ENCODE results near the gene SECTM1. TPM values are rescaled to one million over a fixed set of nuclear protein-coding genes. Genes with fewer than 3 reads are reported as not detected.
A peak's percentile ranks its signal among the peaks of the same experiment; 100 is the strongest.

The SECTM1 gene
- total and polyA plus RNA-seq, 9 of the 15 experiments (the other 6 are each of a cell fraction or from before 2014, with no cell fraction given), result 0.11 to 0.46 (median 0.18) TPM; not detected in 6

DNA sequence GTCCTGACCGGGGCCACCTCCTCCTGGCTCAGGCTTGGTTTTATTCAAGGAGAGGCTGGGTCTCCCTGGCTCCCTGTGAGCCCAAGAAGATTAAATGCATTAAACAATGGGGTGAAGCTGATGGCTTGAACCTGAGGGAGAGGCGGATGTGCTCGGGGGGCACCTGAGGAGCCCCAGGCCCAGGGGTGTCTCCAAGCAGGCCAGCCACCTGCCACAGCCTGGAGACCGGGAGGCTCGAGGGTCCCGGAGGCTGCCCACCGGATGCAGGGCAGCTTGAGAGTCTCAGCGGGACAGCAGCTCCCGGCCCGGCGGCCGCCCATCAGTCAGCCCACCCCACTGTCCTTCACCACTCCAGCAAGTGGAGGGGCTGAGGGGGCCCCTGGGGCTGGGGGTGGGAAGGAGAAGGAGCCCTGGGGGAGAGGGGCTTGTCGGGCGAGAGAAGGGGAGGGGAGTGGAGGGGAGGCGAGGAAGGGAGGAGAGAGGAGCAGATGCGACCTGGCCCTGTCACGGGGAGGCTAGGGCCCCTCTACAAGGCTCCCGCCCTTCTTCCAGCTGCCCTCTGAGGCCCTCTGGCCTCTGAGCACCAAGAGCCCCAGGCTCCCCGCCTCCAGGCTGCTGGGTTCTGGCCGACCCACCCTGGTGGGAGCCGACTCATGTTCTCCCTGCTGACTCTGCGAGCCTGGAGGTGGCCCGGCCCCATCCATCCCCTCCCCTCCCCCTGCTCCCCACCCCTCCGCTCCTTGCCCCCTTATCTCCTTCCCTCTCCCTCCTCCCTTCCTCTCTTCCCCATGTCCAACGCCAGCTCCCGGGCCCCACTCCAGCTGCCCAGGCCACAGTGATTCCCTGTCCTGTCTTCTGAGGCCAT is 29.4 kb downstream of the SECTM1 start (continued):
- TF ChIP-seq TOE1 (IDR thresholded peaks at IDR 0.05; ENCODE audit: borderline replicate concordance) (no peak), TOE1 (CRISPR knock-in tag; IDR thresholded peaks at IDR 0.05; ENCODE audit: borderline replicate concordance, low read depth) (no peak)

DNA sequence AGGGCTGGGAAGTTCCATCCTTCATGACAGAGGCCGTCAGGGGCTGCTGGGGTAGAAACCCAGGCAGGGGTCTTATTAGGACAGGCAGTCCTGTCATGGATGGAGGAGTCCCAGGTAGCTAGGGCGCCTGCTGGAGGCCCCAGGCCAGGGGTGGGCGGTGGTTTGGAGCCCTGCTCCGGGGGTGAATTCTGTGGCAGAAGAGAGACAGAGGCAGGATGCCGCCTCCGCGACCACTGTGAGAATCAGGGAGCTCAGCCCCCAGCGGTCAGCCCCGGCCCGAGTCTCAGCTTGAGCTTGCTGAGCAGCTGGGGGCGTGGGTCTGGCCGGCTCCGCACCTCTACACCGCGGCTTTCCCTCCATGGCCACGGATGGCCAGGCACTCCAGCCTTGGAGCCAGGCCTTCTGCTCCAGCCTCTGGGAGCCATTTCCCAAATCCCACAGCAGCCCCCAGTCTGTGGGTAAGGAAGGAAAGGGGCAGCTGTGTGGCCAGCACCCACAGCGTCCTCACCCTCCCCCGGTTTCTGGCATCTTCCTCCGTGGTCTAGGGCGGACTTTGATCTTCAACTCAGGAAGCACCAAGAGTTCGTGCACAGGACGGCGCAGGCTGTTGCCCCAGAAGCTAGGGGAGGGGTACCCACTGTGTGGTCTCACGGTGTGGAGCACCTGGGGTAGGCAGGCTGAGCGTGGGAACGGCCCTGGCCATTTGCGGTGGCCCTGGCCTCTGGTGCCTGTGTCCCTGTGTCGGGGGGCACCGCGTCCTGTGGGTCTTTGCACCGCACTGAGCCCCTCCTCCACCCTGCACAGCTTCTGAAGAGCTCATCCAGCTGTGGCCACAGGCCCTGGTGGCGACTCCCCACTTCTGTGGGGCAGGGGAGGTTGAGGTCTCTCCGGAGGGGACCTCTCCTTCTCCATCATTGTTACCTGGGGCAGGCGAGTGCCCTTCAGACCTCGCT is 30.3 kb downstream of the SECTM1 start:
- no TSS peak for BruUV-seq (replicated peaks)
- Histone ChIP-seq H2AFZ (ENCODE audit: low read depth, low read length) (peak overlapping the region; percentile 54; the same call in 1 of the 2 replicates), H3K79me2 (ENCODE audit: control insufficient read depth, insufficient read depth, low read length) (no peaks in the 10 kb centered on the region), H3K4me1 (replicated peaks in 1 of 2; ENCODE audit: control insufficient read depth in 2 of 2, insufficient read depth in 2 of 2, low read length in 2 of 2) (peaks cover 38 to 70% of the 10 kb centered on the region in 2 experiments), H3K36me3 (ENCODE audit: control insufficient read depth, insufficient read depth, low read length) (no peaks in the 10 kb centered on the region), H3K9me1 (ENCODE audit: control insufficient read depth, insufficient read depth, low read length) (no peaks in the 10 kb centered on the region), H3K4me3 (no peak overlapping the region), H4K20me1 (replicated peaks; ENCODE audit: control insufficient read depth, insufficient read depth, low read length) (no peaks in the 10 kb centered on the region), H3K9me3 (replicated peaks; ENCODE audit: control insufficient read depth, insufficient read depth, low read depth, low read length) (no peaks in the 10 kb centered on the region), H3K27ac (ENCODE audit: extremely low read depth, low read depth, low read length) (no peak overlapping the region), H3K4me2 (ENCODE audit: insufficient read depth, low read length) (no peak overlapping the region), H3K27me3 (ENCODE audit: control insufficient read depth in 2 of 2, insufficient read depth in 2 of 2, low read length in 2 of 2) (no peaks in the 10 kb centered on the region), H3K9ac (ENCODE audit: insufficient read depth in 1 of 2, low read depth in 2 of 2, low read length in 2 of 2) (peak overlapping the region in 1 of 2 experiments; percentile 65; a peak in 3 of 4 replicates)
- ChIA-PET POLR2A (interaction anchor here (0.5 to 1.7 kb wide), 5 partner anchors 8 to 42 kb away, joined by 3 to 5 read pairs (median 4); no protein-coding TSS in a partner anchor), CTCF (ENCODE audit: low intra/inter-chr PET ratio) (no interaction called here)
- ATAC-seq (no peak), DNase-seq (ENCODE audit: extremely low read depth in 1 of 4, low spot score in 3 of 4) (no peak), FAIRE-seq (no peak)
- 63% methylated on average over 34 of the region's 35 CpGs for WGBS (ENCODE audit: insufficient coverage, low coverage, missing lambda C conversion rate)
- TF ChIP-seq BCL6 (CRISPR knock-in tag; IDR thresholded peaks at IDR 0.05), result no peak
- TF ChIP-seq, protein P1, sequence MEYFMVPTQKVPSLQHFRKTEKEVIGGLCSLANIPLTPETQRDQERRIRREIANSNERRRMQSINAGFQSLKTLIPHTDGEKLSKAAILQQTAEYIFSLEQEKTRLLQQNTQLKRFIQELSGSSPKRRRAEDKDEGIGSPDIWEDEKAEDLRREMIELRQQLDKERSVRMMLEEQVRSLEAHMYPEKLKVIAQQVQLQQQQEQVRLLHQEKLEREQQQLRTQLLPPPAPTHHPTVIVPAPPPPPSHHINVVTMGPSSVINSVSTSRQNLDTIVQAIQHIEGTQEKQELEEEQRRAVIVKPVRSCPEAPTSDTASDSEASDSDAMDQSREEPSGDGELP (CRISPR knock-in tag; IDR thresholded peaks at IDR 0.05; ENCODE audit: borderline replicate concordance), result peak; percentile 15; the same call in 1 of the 2 replicates
- in situ Hi-C loops (cut with MboI) (no loop called here), intact Hi-C loops (cut with micrococcal nuclease) (no loop called here)
